CD4-positive, alpha-beta T cell (primary cell): ENCODE data around the gene GPX5. TPM values are rescaled to one million over a fixed set of nuclear protein-coding genes. Genes with fewer than 3 reads are reported as not detected.

Experiments
- ATAC-seq: fragments of 200-7000 bp; cut with Tn5 transposase; one replicate; pipeline ENCODE4 v1.10.0; 2022; ENCODE audit warnings: mild to moderate bottlenecking; ENCODE audit not compliant: poor library complexity
- CTCF ChIA-PET: fragments of 350-600 bp; sonication (Branson Sonifier 250); formaldehyde crosslinking; loops from one replicate; lab custom pipeline; 2021; ENCODE audit warnings: antibody characterized with exemption, inconsistent platforms; lab: Charles Lee
- POLR2A ChIA-PET: fragments of 350-600 bp; sonication (Branson Sonifier 250); formaldehyde crosslinking; loops from one replicate; lab custom pipeline; 2021; ENCODE audit warnings: antibody characterized with exemption, inconsistent platforms; lab: Charles Lee
- DNase-seq, 14 experiments: peaks; one replicate each; pipeline ENCODE4 v3.0.0-alpha.2; 2013 to 2020; ENCODE audit warnings: mixed read lengths in 2 of 14
- H3K27ac ChIP-seq, 2 donors: one replicate each; pipeline versions ENCODE4 v1.5.1 to v1.7.0; 2013; ENCODE audit warnings: low read length in 2 of 2, low read depth in 1 of 2, mild to moderate bottlenecking in 1 of 2
- H3K27me3 ChIP-seq, 2 experiments: 1 replicate in 1 of 2; 2 replicates in 1 of 2; pipeline versions ENCODE4 v1.6.1 to v1.7.0; 2013; ENCODE audit warnings: low read length in 2 of 2, control low read depth in 1 of 2, mild to moderate bottlenecking in 1 of 2, moderate library complexity in 1 of 2; ENCODE audit not compliant: insufficient read depth in 2 of 2, control insufficient read depth in 1 of 2
- H3K36me3 ChIP-seq: one replicate; pipeline ENCODE4 v1.6.1; 2013; ENCODE audit warnings: low read length, control low read depth; ENCODE audit not compliant: insufficient read depth
- H3K4me1 ChIP-seq: one replicate; pipeline ENCODE4 v1.6.1; 2013; ENCODE audit warnings: low read length, control low read depth; ENCODE audit not compliant: insufficient read depth
- H3K4me3 ChIP-seq: one replicate; pipeline ENCODE4 v1.5.1; 2013; ENCODE audit warnings: mild to moderate bottlenecking, low read length, moderate library complexity
- H3K9me3 ChIP-seq, 2 experiments: 1 replicate in 1 of 2; 2 replicates in 1 of 2; pipeline versions ENCODE4 v1.6.1 to v1.7.0; 2013; ENCODE audit warnings: low read length in 2 of 2, mild to moderate bottlenecking in 2 of 2, control low read depth in 1 of 2, moderate library complexity in 1 of 2; ENCODE audit not compliant: control insufficient read depth in 1 of 2, insufficient read depth in 1 of 2
- H3K27ac Mint-ChIP-seq: one replicate; pipeline ENCODE4 v1.8.0; 2020; ENCODE audit warnings: mixed read lengths
- H3K27me3 Mint-ChIP-seq: one replicate; pipeline ENCODE4 v1.8.0; 2021; ENCODE audit warnings: mixed read lengths
- H3K36me3 Mint-ChIP-seq: one replicate; pipeline ENCODE4 v1.8.0; 2021; ENCODE audit warnings: low read depth, mixed read lengths
- H3K4me1 Mint-ChIP-seq: one replicate; pipeline ENCODE4 v1.8.0; 2021; ENCODE audit warnings: low read depth, mixed read lengths
- H3K4me3 Mint-ChIP-seq: one replicate; pipeline ENCODE4 v1.8.0; 2020; ENCODE audit warnings: mild to moderate bottlenecking, mixed read lengths
- H3K9me3 Mint-ChIP-seq: one replicate; pipeline ENCODE4 v1.8.0; 2020; ENCODE audit warnings: mixed read lengths
- intact Hi-C, 2 experiments: fragments of 100-400 bp; cut with DNase I in 1 of 2; cut with micrococcal nuclease in 1 of 2; formaldehyde crosslinking; loops; one replicate each; pipeline versions ENCODE4 v1.15.1 to v1.9.0; 2023 to 2025; cut with DNase I, micrococcal nuclease
- total RNA-seq, 174 experiments: library from RNA in 2 of 174; stranded (reverse) in 2 of 174; gene quantifications; one replicate each; pipeline ENCODE4 v1.2.3 and lab custom pipeline; 2021 to 2026
- TF ChIP-seq, protein P1 (sequence below): fragments of 200-600 bp; IDR thresholded peaks from one replicate; pipeline ENCODE4 v1.8.0; 2022; ENCODE audit warnings: antibody characterized with exemption, mild to moderate bottlenecking

The GPX5 gene
- total RNA-seq, 2 experiments from 2014 or later = not detected

GRCh38 chr6:28583463-28583862 is 57.8 kb downstream of the GPX5 start:
- Mint-ChIP-seq H3K36me3 (no peaks in the 10 kb centered on the region), H3K9me3 (no peaks in the 10 kb centered on the region), H3K4me3 (no peak overlapping the region), H3K4me1 (peaks cover 12% of the 10 kb centered on the region), H3K27ac (no peak overlapping the region), H3K27me3 (peaks cover 60% of the 10 kb centered on the region)
- intact Hi-C loops = loop anchor here in 1 of 2 experiments (10.0 kb wide), 1 partner anchor 89 kb away; no protein-coding TSS in a partner anchor
- no peak for ATAC-seq
- ChIA-PET POLR2A (no interaction called here), CTCF (no interaction called here)
- TF ChIP-seq, protein P1, sequence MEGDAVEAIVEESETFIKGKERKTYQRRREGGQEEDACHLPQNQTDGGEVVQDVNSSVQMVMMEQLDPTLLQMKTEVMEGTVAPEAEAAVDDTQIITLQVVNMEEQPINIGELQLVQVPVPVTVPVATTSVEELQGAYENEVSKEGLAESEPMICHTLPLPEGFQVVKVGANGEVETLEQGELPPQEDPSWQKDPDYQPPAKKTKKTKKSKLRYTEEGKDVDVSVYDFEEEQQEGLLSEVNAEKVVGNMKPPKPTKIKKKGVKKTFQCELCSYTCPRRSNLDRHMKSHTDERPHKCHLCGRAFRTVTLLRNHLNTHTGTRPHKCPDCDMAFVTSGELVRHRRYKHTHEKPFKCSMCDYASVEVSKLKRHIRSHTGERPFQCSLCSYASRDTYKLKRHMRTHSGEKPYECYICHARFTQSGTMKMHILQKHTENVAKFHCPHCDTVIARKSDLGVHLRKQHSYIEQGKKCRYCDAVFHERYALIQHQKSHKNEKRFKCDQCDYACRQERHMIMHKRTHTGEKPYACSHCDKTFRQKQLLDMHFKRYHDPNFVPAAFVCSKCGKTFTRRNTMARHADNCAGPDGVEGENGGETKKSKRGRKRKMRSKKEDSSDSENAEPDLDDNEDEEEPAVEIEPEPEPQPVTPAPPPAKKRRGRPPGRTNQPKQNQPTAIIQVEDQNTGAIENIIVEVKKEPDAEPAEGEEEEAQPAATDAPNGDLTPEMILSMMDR = no peak
- Histone ChIP-seq H3K4me1 (peaks cover 15% of the 10 kb centered on the region), H3K27ac (no peak overlapping the region), H3K36me3 (no peaks in the 10 kb centered on the region), H3K27me3 (peaks cover 28 to 58% of the 10 kb centered on the region in 2 experiments), H3K4me3 (no peak overlapping the region), H3K9me3 (peaks cover 0 to 9% of the 10 kb centered on the region in 2 experiments)
- DNase-seq = no peak

Other genes starting within 250 kb of the GPX5 start
- gene PGBD1, start 244.3 kb upstream of the GPX5 start, total RNA-seq = 1 to 10 TPM; 1.3 to 1.4 TPM
- gene ZSCAN31, start 189.7 kb upstream of the GPX5 start, total RNA-seq = 1 to 10 TPM in 1 of 2 experiments, under 1 TPM in 1; 0.88 to 1.1 TPM
- gene ZKSCAN3, start 175.9 kb upstream of the GPX5 start, total RNA-seq = under 1 TPM; 0.88 to 0.89 TPM
- gene ZSCAN12, start 126.1 kb upstream of the GPX5 start, total RNA-seq = 1 to 10 TPM; 2.0 to 2.3 TPM
- under 1 TPM; 0.19 to 0.78 TPM for gene ZSCAN23, start 82.4 kb upstream of the GPX5 start, total RNA-seq
- gene GPX6, start 10.1 kb upstream of the GPX5 start, total RNA-seq = not detected